SK-N-MC (cell line): Measurements from ENCODE around the gene CLCF1.

Experiments used
- DNase-seq: peaks from one replicate; pipeline ENCODE4 v3.0.0-alpha.2; 2011; ENCODE audit warnings: low read depth, low spot score
- H3K27ac ChIP-seq: fragments of 200-600 bp; sonication (generic); 2 replicates; pipeline ENCODE4 v1.5.1; 2016; ENCODE audit warnings: mixed run types
- H3K36me3 ChIP-seq: fragments of 200-600 bp; sonication (generic); 2 replicates; pipeline ENCODE4 v1.6.1; 2017; ENCODE audit warnings: antibody characterized with exemption, low read length, mixed read lengths; ENCODE audit not compliant: insufficient read depth
- H3K4me3 ChIP-seq: fragments of 200-600 bp; sonication (generic); 2 replicates; pipeline ENCODE4 v1.5.1; 2016
- H3K9ac ChIP-seq: fragments of 200-600 bp; sonication (generic); 2 replicates; pipeline ENCODE4 v1.8.0; 2017; ENCODE audit warnings: mixed run types, mixed read lengths; ENCODE audit not compliant: insufficient read length
- H3K9me3 ChIP-seq: fragments of 200-600 bp; sonication (generic); 2 replicates; pipeline ENCODE4 v1.6.1; 2017; ENCODE audit warnings: low read depth, mild to moderate bottlenecking, antibody characterized with exemption, low read length, moderate library complexity, mixed read lengths
- EZH2 ChIP-seq: fragments of 200-600 bp; sonication (generic); IDR thresholded peaks from one replicate; pipeline ENCODE4 v1.6.1; 2017; ENCODE audit warnings: antibody characterized with exemption
- FOXP2 ChIP-seq: optimal IDR thresholded peaks from 2 replicates; pipeline ENCODE3; 2011; ENCODE audit warnings: mild to moderate bottlenecking, moderate library complexity; ENCODE audit not compliant: insufficient read depth; ENCODE audit errors: extremely low read length, control extremely low read depth
- POLR2AphosphoS5 ChIP-seq: IDR thresholded peaks from 2 replicates; pipeline ENCODE4 v1.6.1; 2012; ENCODE audit warnings: mild to moderate bottlenecking, low read depth, low read length, borderline replicate concordance

The CLCF1 gene

GRCh38 chr11:67366961-67367760 lies 6.2 kb downstream of the CLCF1 start:
- TF ChIP-seq FOXP2 (no peak), EZH2 (no peak), POLR2AphosphoS5 (no peak)
- Histone ChIP-seq H3K9ac (no peak overlapping the region), H3K9me3 (no peaks in the 10 kb centered on the region), H3K4me3 (no peak overlapping the region), H3K36me3 (no peaks in the 10 kb centered on the region), H3K27ac (no peak overlapping the region)
- no peak for DNase-seq

- no peak overlapping the region for H3K4me3 ChIP-seq
- H3K36me3 ChIP-seq = no peaks in the 10 kb centered on the region
- no peaks in the 10 kb centered on the region for H3K9me3 ChIP-seq
- no peak overlapping the region for H3K9ac ChIP-seq
- TF ChIP-seq EZH2 (no peak), POLR2AphosphoS5 (no peak), FOXP2 (no peak)
- H3K27ac ChIP-seq = no peak overlapping the region
- no peak for DNase-seq
Measured at GRCh38 chr11:67366546-67366945, 6.9 kb downstream of the CLCF1 start.

GRCh38 chr11:67365736-67366444 lies 7.5 kb downstream of the CLCF1 start:
- Histone ChIP-seq H3K4me3 (no peak overlapping the region), H3K36me3 (no peaks in the 10 kb centered on the region), H3K9ac (no peak overlapping the region), H3K27ac (no peak overlapping the region), H3K9me3 (no peaks in the 10 kb centered on the region)
- no peak for DNase-seq
- TF ChIP-seq FOXP2 (no peak), POLR2AphosphoS5 (peak; percentile 44; the same call in 1 of the 2 replicates)

GRCh38 chr11:67364783-67365722 lies 8.3 kb downstream of the CLCF1 start:
- Histone ChIP-seq H3K4me3 (no peak overlapping the region), H3K9ac (no peak overlapping the region), H3K9me3 (no peaks in the 10 kb centered on the region), H3K27ac (no peak overlapping the region), H3K36me3 (no peaks in the 10 kb centered on the region)
- TF ChIP-seq EZH2 = no peak
- TF ChIP-seq POLR2AphosphoS5 = no peak
- no peak for TF ChIP-seq FOXP2
- no peak for DNase-seq

- TF ChIP-seq POLR2AphosphoS5 (no peak), FOXP2 (no peak)
- no peak overlapping the region for H3K4me3 ChIP-seq
- H3K27ac ChIP-seq = no peak overlapping the region
- DNase-seq = no peak
- H3K9ac ChIP-seq = no peak overlapping the region
- H3K9me3 ChIP-seq = no peaks in the 10 kb centered on the region
- no peaks in the 10 kb centered on the region for H3K36me3 ChIP-seq
Measured at GRCh38 chr11:67364169-67364568, 9.2 kb downstream of the CLCF1 start.

GRCh38 chr11:67357831-67358670 lies 15.3 kb downstream of the CLCF1 start:
- Histone ChIP-seq H3K4me3 (no peak overlapping the region), H3K9me3 (no peaks in the 10 kb centered on the region), H3K36me3 (no peaks in the 10 kb centered on the region), H3K9ac (no peak overlapping the region), H3K27ac (no peak overlapping the region)
- TF ChIP-seq EZH2 (no peak), FOXP2 (no peak), POLR2AphosphoS5 (no peak)
- DNase-seq = no peak

- DNase-seq = no peak
- no peak for TF ChIP-seq EZH2
- Histone ChIP-seq H3K36me3 (no peaks in the 10 kb centered on the region), H3K9ac (no peak overlapping the region), H3K4me3 (no peak overlapping the region), H3K9me3 (no peaks in the 10 kb centered on the region), H3K27ac (no peak overlapping the region)
Measured at GRCh38 chr11:67356864-67357561, 16.4 kb downstream of the CLCF1 start.
